GM13977 (cell line): Measurements from ENCODE around the gene ALPK1.
"Not testable (repeated sequence)": the region's sequence is repeated elsewhere in the genome, so short reads cannot be mapped to it uniquely, and the experiment has no call there.

Experiments used
- DNase-seq: peaks from one replicate; pipeline ENCODE4 v3.0.0; 2012; ENCODE audit warnings: low spot score
- CTCF ChIP-seq: IDR thresholded peaks from 2 replicates; pipeline ENCODE4 v1.5.1; 2012; ENCODE audit warnings: mild to moderate bottlenecking, control low read depth; ENCODE audit not compliant: insufficient read depth; ENCODE audit errors: extremely low read depth, missing control alignments
- in situ Hi-C: fragments of 300-500 bp; cut with MboI; formaldehyde crosslinking; loops from one replicate; pipeline ENCODE4 v1.12.0; 2022; ENCODE audit warnings: low sequenced_read_pairs, low pct_unique_long_range_greater_than_20kb, mixed read lengths, inconsistent platforms; ENCODE audit not compliant: unreplicated experiment

Gene ALPK1

GRCh38 chr4:112425823-112426222 lies 128.7 kb downstream of the ALPK1 start:
- no peak for DNase-seq
- in situ Hi-C loops: no loop called here
- no peak for TF ChIP-seq CTCF

GRCh38 chr4:112426416-112426815 lies 129.2 kb downstream of the ALPK1 start:
- DNase-seq: no peak
- in situ Hi-C loops: no loop called here
- TF ChIP-seq CTCF: no peak

GRCh38 chr4:112431158-112431557 lies 134.0 kb downstream of the ALPK1 start:
- no peak for TF ChIP-seq CTCF
- in situ Hi-C loops: no loop called here
- DNase-seq: no peak

GRCh38 chr4:112436987-112437386 lies 139.8 kb downstream of the ALPK1 start:
- in situ Hi-C loops: no loop called here
- no peak for DNase-seq
- no peak for TF ChIP-seq CTCF

- DNase-seq, in situ Hi-C loops: not testable (repeated sequence)
Observed at GRCh38 chr4:112442226-112442625, 145.1 kb downstream of the ALPK1 start.

- no peak for DNase-seq
- no peak for TF ChIP-seq CTCF
- in situ Hi-C loops: no loop called here
Observed at GRCh38 chr4:112448306-112449132, 151.3 kb downstream of the ALPK1 start.

GRCh38 chr4:112449708-112450107 lies 152.5 kb downstream of the ALPK1 start:
- no peak for TF ChIP-seq CTCF
- in situ Hi-C loops: no loop called here
- no peak for DNase-seq
